CD4-positive, alpha-beta T cell treated with Interleukin-17A for 1 hour (primary cell): Measurements from ENCODE around the gene PDYN.
"Not testable (repeated sequence)": the region's sequence is repeated elsewhere in the genome, so short reads cannot be mapped to it uniquely, and the experiment has no call there.

ENCODE experiments used
- DNase-seq: peaks from one replicate; pipeline ENCODE4 v3.0.0-alpha.2; 2020

PDYN gene

DNA sequence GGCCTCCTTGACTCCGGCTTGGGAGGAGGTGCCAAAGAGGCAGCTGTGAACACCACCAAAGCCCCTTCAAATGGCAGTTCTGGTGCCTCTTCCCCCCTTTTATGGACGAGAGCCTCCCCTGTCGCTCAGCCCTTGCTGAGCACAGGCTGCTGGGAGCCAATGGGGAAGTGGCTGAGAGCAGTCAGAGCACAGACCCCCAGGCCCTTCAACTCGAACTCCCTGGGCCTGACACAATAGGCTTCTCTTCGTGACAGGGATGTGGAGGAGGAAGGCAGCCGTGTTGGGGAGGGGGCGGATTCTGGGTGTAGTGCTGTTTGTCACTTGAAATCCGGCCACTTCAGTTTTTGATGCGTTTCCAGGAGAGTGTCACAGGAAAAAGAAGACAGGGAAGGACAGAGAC is at the start of gene PDYN:
PDYN (minus strand) TSS at position 73 of the 400 bp plus-strand sequence. CDS start 10,974 bp downstream, outside the sequence.
- no peak for DNase-seq

- DNase-seq: no peak
Observed at GRCh38 chr20:2042400-2042799, 48.5 kb upstream of the PDYN start.

DNA sequence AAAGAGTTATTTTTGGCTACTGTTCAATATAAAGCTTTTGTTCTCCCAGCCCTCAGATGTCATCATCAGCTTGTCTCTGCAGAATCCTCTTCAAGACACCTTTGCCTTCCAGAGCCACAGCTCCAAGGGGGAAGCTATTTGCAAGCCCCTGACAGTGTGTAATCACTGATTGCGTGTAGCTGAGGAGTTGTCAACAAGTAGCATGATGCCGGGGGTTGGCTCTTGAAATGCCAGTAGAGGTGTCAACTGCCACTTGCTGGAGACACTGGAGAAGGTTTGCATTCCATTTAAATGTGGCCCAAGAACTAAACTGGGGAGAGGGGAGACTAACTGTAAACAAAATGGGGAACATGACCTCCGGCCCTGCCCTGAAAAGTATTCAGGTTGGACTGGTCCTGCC is 44.3 kb upstream of the PDYN start:
- DNase-seq: no peak

DNA sequence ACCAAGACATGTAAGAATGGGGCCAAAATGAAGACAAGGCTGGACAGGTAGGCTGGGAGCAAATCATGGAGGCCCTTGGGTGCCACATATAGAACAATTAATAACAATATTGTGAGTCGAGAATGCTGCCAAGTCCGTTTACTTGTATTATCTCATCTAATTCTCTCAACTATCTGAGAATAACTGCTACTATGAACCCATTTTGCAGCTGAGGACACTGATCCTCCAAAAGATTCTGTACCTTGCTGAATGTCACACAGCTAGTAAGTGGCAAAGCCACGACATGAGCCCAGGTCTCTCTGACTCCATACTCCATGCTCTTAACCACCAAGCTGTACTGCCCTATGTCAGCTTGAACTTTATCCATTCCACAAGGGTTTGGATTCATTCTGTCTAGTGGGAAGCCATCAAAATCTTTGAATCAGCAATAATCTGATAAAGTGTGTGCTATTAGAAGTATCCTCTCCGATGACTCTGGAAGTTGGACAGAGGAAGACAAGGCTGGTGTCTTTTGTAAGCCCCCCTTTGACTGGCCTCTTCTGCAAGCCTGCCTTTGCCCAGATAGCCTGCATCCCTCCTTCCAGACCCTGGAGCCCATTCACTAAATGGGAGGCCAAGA is 43.5 kb upstream of the PDYN start:
- DNase-seq: no peak

DNA sequence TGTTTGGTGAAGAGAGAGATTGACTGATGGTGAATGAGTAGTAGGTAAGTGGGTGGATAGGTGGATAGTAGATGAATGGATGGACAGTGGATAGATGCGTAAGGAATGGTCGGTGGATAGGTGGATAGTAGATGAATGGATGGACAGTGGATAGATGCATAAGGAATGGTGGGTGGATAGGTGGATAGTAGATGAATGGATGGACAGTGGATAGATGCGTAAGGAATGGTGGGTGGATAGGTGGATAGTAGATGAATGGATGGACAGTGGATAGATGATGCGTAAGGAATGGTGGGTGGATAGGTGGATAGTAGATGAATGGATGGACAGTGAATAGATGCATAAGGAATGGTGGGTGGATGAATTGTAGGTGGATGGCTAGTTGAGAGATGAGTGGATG is 42.5 kb upstream of the PDYN start:
- not testable (repeated sequence) for DNase-seq

GRCh38 chr20:2032168-2032567 is 38.3 kb upstream of the PDYN start:
- DNase-seq: no peak

DNA sequence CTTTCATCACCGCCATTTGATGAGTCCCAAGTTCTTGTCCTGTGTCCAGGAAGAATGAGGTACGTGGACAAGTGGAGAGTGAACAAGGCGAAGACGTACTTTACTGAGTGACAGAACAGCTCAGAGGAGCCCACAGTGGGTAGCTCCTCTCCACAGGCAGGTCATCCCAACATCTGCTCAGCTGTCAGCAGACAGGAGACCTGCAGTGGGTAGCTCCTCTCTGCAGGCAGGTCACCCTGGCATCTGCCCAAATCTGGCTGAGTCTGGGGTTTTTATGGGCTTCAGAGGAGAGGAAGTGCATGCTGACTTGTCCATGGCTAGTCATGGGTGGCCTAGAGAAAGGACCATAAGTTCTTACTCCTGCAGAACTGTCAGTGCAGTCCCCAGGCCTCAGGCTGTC is 32.7 kb upstream of the PDYN start:
- DNase-seq: no peak

GRCh38 chr20:2026004-2026403 is 32.1 kb upstream of the PDYN start:
- no peak for DNase-seq

DNA sequence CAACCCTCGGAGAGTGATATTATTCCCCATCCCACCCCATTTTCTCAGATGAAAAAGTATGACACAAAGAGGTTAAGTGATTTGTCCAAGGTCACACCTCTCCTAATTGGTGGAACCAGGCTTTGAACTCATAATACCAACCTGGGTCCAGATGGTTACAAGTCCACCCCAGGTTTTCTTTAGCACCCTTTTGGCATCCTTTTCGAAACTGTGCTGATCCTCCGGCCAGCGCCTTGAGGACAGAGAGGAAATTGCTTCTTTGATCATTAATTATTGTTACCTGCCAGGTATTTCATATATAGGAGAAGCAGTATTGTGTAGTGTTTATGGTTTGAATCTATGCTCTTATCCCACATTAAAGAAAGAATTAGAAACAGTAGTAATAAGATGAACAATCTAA is 29.3 kb upstream of the PDYN start:
- DNase-seq: no peak

DNA sequence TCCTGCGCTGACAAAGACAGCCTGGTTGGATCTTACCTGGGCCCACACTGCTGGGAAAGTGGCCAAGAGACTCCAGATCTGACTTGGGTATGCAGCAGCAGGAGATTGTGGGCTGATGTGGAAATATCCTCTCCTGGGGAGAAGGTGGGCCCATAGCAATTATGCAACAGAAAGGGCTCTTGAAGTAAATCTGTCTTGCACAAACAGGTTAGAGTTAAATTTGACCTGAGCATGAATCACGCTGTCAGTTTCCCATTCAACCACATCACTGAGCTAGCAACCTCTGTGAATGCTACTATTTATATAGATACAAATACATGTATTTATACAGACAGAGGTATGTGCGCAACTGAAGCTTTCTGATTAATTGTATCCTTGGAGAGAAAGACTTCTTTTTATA is 28.3 kb upstream of the PDYN start:
- DNase-seq: no peak

- no peak for DNase-seq
Observed at GRCh38 chr20:2010533-2010932, 16.7 kb upstream of the PDYN start.

GRCh38 chr20:2006452-2007361 is 12.8 kb upstream of the PDYN start:
- DNase-seq: peak; percentile 29

GRCh38 chr20:2005831-2006426 is 12.1 kb upstream of the PDYN start:
- DNase-seq: peak; percentile 46

- DNase-seq: no peak
Observed at GRCh38 chr20:2005359-2005758, 11.5 kb upstream of the PDYN start.

- DNase-seq: no peak
Observed at GRCh38 chr20:2004171-2004570, 10.3 kb upstream of the PDYN start.

GRCh38 chr20:2002365-2002764 is 8.5 kb upstream of the PDYN start:
- no peak for DNase-seq

DNA sequence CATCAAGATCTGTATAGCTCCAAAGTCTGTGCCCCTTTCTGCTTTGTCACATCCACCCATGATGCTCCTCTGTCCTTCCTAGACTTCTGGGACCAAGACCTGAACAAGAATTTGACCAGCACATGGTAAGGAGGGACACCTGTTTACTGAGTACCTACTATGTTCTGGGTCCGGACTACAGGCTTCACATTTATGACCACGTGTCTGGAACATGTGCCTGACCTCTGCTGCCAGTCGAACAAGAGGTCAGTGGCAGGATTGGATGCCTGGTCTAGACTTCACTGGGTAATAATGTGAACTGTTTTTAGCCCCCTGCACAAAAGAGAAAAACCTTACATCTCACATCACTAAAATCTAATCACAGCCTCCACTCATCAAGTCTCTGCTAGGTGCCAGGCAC is 7.3 kb upstream of the PDYN start:
- DNase-seq: no peak

- no peak for DNase-seq
Observed at GRCh38 chr20:2000285-2000684, 6.4 kb upstream of the PDYN start.

- DNase-seq: no peak
Observed at GRCh38 chr20:1998715-1999114, 4.9 kb upstream of the PDYN start.

DNA sequence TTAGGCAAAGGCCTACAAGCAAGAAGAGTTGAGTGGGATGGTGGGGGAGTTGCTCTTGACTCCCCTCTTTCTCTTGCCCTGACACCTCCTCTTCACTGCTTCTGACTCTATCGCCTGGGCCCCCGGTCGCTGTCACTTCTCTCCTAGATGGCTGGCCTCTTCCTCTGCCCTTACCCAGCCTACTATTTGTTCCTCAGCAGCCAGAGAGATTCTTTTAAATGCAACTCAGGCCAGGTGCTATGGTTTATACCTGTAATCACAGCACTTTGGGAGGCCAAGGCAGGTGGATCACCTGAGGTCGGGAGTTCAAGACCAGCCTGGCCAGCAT is 4.3 kb upstream of the PDYN start:
- no peak for DNase-seq

DNA sequence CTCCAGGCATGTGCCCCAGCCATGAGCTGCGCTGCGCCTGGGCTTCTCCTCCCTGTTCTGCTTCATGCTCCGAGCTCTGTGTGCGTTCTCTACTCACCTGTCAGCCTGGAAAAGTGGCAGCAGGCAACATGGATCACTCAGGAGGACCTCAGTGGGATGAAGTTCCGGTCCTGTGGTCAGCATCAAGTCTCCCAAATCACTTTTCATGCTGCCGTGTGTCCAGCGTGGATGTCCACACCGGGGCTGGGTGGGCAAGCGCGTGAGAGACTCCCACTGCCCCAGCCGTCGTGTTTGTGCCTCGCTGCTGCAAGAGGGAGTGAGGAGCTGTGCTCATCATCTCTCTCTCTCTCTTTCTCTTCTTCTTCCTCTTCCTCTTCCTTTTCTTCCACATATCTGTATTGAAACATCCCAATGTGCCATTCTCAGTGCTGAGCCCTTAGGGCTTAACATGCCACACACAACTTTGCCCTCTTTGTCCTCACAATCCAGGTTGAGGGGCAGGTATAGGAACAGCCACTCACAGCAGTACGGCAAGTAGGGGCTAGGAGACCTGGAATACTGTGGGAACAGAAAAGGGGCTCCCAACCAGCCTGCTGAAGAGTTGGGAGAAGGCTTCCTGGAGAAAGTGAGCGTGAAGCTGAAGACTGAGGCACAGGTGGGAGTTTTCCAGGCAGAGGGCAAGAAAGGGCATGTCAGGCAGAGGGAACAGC is 3.8 kb upstream of the PDYN start:
- no peak for DNase-seq

- DNase-seq: no peak
Observed at GRCh38 chr20:1995531-1996310, 1.9 kb upstream of the PDYN start.

DNA sequence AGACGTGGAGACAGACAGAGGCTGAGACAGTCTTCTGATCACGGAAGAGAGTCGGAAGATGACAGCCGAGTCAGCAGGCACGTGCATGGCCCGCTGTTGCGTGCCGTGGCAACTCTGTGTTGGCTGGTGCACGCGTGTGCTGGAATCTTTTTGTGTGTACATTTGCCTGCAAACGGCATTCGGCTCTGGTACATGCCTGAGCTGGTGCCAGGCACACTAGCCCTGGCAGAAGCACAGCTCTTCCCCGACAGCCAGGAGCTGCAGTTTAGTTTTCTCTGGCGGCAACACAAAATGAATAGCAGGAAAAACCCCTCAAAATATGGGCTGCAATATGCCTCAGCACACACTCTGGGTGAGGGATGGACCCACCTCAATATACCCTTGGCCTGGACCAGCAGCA is 769 bp upstream of the PDYN start:
- no peak for DNase-seq
